G401.6 (cell line): Measurements from ENCODE around the gene VTI1A.
"Not testable (repeated sequence)": the region's sequence is repeated elsewhere in the genome, so short reads cannot be mapped to it uniquely, and the experiment has no call there.

Experiments
- FAIRE-seq: peaks from 2 replicates; lab custom pipeline; 2012; peaks lifted over from hg19 to GRCh38; lab: Jason Lieb, UNC

The VTI1A gene

DNA sequence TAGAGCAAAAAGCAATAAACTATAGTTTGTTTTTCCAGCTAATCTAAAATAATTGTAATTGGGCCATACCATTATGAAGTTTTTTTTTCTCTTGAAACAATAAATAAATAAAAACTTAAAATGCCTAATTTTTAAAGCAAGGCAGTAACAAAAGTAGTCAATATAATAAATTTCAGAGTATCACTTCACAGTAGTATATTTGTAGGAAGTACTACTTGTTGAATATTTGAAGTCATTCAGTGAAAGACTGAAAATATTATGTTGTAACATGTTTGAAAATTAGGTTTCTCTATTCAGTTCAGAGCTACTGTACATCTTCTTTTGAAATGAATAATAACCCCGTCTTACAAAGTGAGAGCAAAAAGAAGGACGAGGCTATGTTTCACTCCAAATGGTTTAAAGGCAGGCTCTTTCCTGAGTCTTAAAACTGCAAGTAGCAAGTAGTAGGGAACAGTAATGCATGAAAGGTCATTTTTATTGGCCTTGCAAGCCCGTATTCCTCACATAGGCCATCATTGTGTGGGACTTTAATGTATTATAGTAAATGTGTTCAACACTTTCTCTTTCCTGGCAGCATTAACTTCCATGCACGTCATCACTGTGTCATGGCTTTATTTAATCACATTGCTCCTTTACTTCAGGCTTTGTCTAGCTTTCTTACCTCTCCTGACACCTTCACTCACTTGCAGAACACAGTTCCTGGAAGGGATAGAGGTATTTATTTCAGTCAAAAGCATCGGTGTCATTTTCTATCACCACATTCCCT is 141.4 kb downstream of the VTI1A start:
- no peak for FAIRE-seq

DNA sequence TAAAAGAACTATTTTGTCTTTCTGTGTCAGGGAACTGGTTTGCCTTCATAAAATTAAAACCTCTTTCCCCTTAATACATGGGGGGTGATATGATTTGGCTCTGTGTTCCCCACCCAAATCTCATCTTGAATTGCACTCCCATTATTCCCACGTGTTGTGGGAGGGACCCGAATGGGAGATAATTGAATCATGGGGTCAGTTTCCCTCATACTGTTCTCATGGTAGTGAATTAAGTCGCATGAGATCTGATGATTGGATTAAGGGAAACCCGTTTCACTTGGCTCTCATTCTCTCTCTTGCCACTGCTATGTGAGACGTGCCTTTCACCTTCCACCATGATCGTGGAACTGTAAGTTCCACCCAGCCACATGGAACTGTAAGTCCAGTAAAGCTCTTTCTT is 142.1 kb downstream of the VTI1A start:
- FAIRE-seq: no peak

GRCh38 chr10:112590786-112591185 is 143.8 kb downstream of the VTI1A start:
- not testable (repeated sequence) for FAIRE-seq

DNA sequence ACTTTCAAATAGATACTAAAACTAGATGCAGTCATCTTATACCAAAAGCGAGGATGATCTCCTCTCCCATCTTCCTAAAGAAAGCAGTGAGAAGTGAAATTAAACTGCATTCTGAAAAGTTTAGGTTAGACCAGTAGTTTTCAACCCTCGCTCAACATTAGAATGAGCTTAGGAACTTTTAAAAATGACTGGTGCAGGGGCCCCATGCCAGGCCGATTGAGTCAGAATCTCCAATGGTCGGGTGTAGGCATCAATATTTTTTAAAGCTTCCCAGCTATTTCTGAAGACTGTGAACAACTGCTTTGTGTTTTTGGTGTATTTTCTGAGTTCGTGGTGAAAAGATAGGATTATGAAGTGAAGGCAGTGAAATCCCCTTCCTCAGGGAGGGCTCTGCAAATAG is 146.0 kb downstream of the VTI1A start:
- no peak for FAIRE-seq

- FAIRE-seq: no peak
Observed at GRCh38 chr10:112601214-112602090, 154.4 kb downstream of the VTI1A start.

- FAIRE-seq: no peak
Observed at GRCh38 chr10:112603062-112603461, 156.0 kb downstream of the VTI1A start.

DNA sequence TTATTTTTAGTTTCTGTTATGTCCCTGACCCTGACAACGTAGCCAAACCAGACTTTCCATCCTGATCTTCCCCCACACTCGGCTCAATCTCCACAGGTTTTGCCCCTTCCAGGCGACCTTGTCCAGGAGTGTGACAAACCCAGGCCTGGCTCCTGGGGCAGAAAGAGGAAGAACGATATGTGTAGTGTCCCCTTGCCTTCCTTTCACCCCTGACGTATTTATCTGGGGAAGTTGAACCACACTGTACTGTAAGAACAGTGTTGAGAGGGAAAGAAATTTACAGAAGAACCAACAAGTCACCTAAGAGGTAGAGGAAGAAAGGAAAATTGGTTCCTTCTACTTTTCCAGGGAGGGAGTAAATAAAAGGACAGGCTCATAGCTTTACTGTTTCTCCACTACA is 158.0 kb downstream of the VTI1A start:
- no peak for FAIRE-seq

- no peak for FAIRE-seq
Observed at GRCh38 chr10:112607506-112607905, 160.5 kb downstream of the VTI1A start.

DNA sequence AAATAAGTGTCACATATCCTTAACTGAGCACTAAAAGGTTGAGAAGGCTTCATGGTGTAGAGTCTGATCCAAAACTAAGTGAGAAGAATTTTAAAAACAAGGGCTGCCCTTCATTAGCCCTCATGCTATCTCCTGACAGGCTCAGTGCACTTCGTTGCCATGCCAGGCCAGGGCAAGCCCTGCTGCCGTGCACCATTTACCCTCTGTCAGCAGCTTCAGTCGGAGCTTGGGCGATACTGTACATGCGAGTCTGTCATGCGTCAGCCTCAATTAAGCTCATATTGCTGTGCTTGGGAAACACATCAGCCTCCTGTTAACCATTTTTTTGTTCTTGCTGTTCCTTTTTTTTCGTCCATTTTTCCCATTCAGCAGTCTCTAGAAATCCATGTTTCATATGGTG is 166.6 kb downstream of the VTI1A start:
- FAIRE-seq: no peak

- no peak for FAIRE-seq
Observed at GRCh38 chr10:112614072-112614471, 167.1 kb downstream of the VTI1A start.

GRCh38 chr10:112614586-112614985 is 167.6 kb downstream of the VTI1A start:
- no peak for FAIRE-seq

DNA sequence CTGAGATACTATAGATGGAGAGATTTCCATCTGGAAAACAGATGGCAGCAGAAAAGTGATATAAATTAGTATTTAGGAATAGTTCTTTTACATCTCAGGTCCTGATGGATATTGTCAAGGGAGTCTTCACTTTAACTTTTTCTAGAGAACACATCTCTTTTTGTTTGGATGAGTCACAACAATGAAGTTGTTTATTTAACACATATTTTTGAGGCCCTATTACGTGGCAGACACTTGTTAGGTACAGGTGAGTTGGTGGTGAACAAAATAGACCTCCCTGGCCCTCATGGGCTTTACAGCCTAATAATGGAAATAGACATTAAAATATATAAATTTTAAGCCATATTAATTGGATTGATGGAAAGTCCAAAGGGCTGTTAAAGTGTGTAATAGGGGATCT is 168.3 kb downstream of the VTI1A start:
- FAIRE-seq: no peak

GRCh38 chr10:112616647-112617046 is 169.6 kb downstream of the VTI1A start:
- FAIRE-seq: peak; percentile 36

GRCh38 chr10:112618814-112619213 is 171.8 kb downstream of the VTI1A start:
- FAIRE-seq: no peak

- no peak for FAIRE-seq
Observed at GRCh38 chr10:112619556-112619955, 172.5 kb downstream of the VTI1A start.

DNA sequence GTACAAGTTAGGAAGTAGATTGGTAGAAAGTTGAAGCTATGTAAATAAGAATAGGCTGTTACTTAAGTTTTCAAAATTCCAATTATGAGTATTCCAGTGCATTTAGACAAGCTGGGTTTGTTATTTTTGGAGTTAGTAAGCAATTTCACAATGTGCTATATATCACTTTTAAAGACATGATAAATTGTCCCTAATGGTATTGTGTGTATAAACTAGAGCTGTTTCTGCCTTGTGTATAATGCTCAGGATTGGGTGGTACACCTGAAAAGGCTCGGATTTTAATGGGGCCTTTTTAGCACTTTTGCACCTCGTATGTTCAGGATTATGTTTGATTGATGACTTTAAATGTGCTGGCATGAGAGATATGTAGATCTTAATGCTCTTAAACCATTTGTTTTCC is 175.8 kb downstream of the VTI1A start:
- no peak for FAIRE-seq

DNA sequence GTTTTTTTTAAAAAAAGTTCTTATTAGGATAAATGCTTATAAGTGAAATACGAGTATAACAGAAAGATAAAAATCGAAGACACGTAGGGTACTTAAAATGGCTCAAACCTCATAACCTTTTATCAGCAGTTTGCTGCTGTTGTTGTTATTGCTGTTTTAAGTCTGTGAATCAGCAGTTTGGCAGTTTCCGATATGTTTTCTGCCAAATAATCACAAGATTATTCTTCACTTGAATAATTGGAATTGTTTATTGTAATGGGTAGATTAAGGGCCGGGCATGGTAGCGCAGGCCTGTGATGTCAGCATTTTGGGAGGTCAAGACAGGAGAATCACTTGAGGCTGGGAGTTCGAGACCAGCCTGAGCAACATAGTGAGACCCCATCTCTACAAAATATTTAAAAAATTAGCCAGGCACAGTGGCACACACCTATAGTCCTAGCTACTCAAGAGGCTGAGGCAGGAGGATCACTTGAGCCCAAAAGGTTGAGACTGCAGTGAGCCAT is 177.6 kb downstream of the VTI1A start:
- FAIRE-seq: no peak

GRCh38 chr10:112628951-112629609 is 182.1 kb downstream of the VTI1A start:
- no peak for FAIRE-seq

DNA sequence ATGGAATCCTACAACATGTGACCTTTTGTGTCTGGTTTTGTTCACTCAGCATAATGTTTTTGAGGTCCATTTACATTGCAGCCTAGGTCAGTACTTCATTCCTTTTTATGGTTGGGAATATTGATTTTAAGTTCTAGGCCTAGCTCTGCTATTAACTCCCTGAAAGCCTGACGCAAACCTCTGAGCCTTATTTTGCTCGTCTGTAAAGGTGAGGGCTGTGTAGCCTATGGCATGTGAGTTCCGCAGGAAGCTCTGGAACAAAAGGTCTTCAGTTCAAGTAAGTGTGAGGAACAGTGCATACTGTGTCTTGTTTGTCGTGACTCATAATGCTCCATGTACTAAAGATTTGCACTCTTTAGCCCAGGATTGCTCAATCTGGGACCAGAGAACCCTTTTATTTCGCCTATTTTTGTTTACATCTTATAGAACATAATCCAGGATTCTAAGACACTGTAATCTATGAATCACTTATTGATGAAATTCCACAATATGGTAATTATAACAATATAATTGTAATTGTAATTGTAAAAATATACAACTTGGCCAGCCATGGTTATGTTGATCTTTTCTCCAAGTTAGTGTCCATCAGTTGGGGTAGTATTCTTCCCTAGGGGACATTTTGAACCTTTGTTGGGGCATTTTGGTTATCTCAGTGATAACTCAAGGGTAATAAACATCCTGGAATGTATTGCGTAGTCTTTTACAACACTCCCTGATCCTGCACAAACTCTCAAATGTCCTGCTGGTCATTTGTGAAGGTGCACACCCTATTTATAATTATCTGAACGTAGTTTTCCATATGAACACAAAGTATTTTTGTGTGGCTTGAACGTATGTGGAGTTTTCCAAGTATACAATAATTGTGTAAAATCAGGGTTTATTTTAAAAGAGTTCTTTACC is 184.7 kb downstream of the VTI1A start:
- FAIRE-seq: no peak

- no peak for FAIRE-seq
Observed at GRCh38 chr10:112634096-112634830, 187.2 kb downstream of the VTI1A start.

GRCh38 chr10:112637901-112638300 is 190.9 kb downstream of the VTI1A start:
- no peak for FAIRE-seq
